Suprapubic skin (tissue), 4 donors: ENCODE measurements around the gene SPRING1. TPM values are rescaled to one million over a fixed set of nuclear protein-coding genes. Genes with fewer than 3 reads are reported as not detected.

Experiments
- DNase-seq, 2 donors: peaks; one replicate each; pipeline ENCODE4 v3.0.0-alpha.2; 2019; ENCODE audit warnings: low spot score in 2 of 2
- H3K27ac ChIP-seq: fragments of 200-600 bp; sonication (generic); one replicate; pipeline ENCODE4 v1.5.1; 2019
- H3K27me3 ChIP-seq: fragments of 200-600 bp; sonication (generic); one replicate; pipeline ENCODE4 v1.5.1; 2019
- H3K36me3 ChIP-seq: fragments of 200-600 bp; sonication (generic); one replicate; pipeline ENCODE4 v1.5.1; 2019
- H3K4me1 ChIP-seq: fragments of 200-600 bp; sonication (generic); one replicate; pipeline ENCODE4 v1.5.1; 2019
- H3K4me3 ChIP-seq: fragments of 200-600 bp; sonication (generic); one replicate; pipeline ENCODE4 v1.5.1; 2019; ENCODE audit warnings: mild to moderate bottlenecking
- H3K9me3 ChIP-seq: fragments of 200-600 bp; sonication (generic); one replicate; pipeline ENCODE4 v1.5.1; 2019
- EP300 ChIP-seq: sonication (generic); formaldehyde crosslinking; IDR thresholded peaks from one replicate; pipeline ENCODE4 v1.6.1; 2017; ENCODE audit warnings: antibody characterized with exemption
- POLR2A ChIP-seq, 2 donors: fragments of 450-650 bp; IDR thresholded peaks; one replicate each; pipeline ENCODE4 v1.6.1; 2017; ENCODE audit warnings: antibody characterized with exemption in 2 of 2, mild to moderate bottlenecking in 2 of 2, moderate library complexity in 2 of 2
- POLR2AphosphoS5 ChIP-seq, 3 donors: sonication (generic); formaldehyde crosslinking; IDR thresholded peaks; one replicate each; pipeline ENCODE4 v1.6.1; 2017; ENCODE audit warnings: antibody characterized with exemption in 3 of 3
- WGBS: methylation state at CpG from one replicate; pipeline ENCODE4 v1.1.5; 2018; 5-methylcytosine and 5-hydroxymethylcytosine counted together
- total RNA-seq, 4 donors: library from RNA; depleted of rRNA; stranded (reverse); fragments of >200 nt; gene quantifications; one replicate each; pipeline ENCODE4 v1.1.0, GENCODE V29; 2016
- TF ChIP-seq, protein P1 (sequence below), 2 donors: fragments of 200-600 bp in 1 of 2; fragments of 450-650 bp in 1 of 2; sonication (generic) in 1 of 2; IDR thresholded peaks; one replicate each; pipeline ENCODE4 v1.5.1; 2016 to 2019; ENCODE audit warnings: antibody characterized with exemption in 2 of 2, mild to moderate bottlenecking in 1 of 2, moderate library complexity in 1 of 2

SPRING1 gene
- total RNA-seq, 4 donors from 2014 or later = 19.9 to 31.4 (median 27.5) TPM

DNA sequence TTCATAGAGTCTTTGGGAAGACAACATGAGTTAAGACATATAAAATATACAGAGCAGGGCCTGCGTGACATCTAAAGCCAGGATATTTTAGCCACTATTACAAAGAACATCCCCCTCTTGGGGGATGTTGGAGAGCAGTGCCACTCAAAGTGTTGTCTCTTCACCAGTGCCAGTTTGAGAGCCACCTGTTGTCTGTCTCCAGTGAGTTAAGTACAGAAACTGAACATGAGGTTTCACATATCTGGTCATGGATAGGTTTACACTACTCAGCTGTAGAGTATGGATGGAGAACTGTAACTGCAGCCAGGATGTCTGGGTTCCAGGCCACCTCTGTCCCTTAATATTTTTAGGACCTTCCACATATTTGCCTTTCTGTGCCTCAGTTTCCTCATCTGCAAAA is 39.4 kb upstream of the SPRING1 start:
- H3K27me3 ChIP-seq = no peaks in the 10 kb centered on the region
- no peak overlapping the region for H3K4me3 ChIP-seq
- WGBS = 78% methylated on average over 1 of the region's 1 CpG
- no peak overlapping the region for H3K27ac ChIP-seq
- H3K9me3 ChIP-seq = no peaks in the 10 kb centered on the region
- no peaks in the 10 kb centered on the region for H3K4me1 ChIP-seq
- TF ChIP-seq, protein P1, sequence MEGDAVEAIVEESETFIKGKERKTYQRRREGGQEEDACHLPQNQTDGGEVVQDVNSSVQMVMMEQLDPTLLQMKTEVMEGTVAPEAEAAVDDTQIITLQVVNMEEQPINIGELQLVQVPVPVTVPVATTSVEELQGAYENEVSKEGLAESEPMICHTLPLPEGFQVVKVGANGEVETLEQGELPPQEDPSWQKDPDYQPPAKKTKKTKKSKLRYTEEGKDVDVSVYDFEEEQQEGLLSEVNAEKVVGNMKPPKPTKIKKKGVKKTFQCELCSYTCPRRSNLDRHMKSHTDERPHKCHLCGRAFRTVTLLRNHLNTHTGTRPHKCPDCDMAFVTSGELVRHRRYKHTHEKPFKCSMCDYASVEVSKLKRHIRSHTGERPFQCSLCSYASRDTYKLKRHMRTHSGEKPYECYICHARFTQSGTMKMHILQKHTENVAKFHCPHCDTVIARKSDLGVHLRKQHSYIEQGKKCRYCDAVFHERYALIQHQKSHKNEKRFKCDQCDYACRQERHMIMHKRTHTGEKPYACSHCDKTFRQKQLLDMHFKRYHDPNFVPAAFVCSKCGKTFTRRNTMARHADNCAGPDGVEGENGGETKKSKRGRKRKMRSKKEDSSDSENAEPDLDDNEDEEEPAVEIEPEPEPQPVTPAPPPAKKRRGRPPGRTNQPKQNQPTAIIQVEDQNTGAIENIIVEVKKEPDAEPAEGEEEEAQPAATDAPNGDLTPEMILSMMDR (IDR thresholded peaks at IDR 0.05) = no peak
- TF ChIP-seq POLR2AphosphoS5 (IDR thresholded peaks at IDR 0.05) (no peak), POLR2A (IDR thresholded peaks at IDR 0.05) (no peak), EP300 (no peak)
- no peaks in the 10 kb centered on the region for H3K36me3 ChIP-seq
- no peak for DNase-seq

DNA sequence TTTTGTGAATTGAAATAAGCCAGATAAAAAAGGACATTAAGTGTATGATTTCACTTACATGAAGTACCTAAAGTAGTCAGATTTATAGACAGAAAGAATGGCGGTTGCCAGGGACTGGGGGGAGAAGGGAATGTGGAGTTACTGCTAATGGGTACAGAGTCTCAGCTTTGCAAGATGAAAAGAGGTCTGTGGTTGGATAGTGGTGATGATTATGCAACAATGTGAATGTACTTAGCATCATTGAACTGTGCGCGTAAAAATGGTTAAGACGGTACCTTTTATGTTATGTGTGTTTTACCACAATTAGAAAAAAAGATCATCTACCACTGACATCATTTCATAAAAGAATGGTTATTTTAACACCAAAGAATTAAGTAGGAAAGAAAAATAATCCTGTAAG is 36.2 kb upstream of the SPRING1 start:
- Histone ChIP-seq H3K27ac (no peak overlapping the region), H3K36me3 (no peaks in the 10 kb centered on the region)

DNA sequence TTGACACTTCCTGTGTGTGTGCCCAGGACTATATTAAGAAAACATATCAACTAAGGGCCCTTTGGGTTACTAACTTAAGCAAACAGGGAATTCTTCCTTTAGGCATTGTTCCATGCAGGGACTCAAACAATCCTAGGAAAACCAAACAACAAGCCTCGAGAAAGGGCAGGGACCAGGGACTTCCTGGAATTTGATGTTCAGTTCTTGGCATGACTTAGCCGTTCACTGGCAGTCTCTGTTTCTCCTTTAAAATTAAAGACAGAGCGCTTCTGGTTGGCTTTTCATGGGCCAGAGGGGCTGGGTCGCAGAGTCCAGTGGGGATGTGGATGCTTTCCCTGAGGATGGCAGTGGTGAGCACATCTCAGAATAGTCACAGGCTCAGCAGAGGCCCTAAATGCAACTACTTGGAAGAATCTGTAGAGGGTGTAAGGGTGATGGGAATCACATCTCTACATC is 35.4 kb upstream of the SPRING1 start:
- Histone ChIP-seq H3K9me3 (no peaks in the 10 kb centered on the region), H3K4me1 (no peaks in the 10 kb centered on the region), H3K27me3 (no peaks in the 10 kb centered on the region), H3K4me3 (no peak overlapping the region), H3K27ac (no peak overlapping the region), H3K36me3 (no peaks in the 10 kb centered on the region)
- WGBS = 49% methylated on average over 4 of the region's 4 CpGs
- DNase-seq = no peak
- TF ChIP-seq EP300 (no peak), POLR2A (IDR thresholded peaks at IDR 0.05) (no peak), POLR2AphosphoS5 (IDR thresholded peaks at IDR 0.05) (no peak)
- TF ChIP-seq, protein P1 (IDR thresholded peaks at IDR 0.05) = no peak

More for the DNA sequence above, 36.2 kb upstream of the SPRING1 start:
- H3K27me3 ChIP-seq = no peaks in the 10 kb centered on the region
- no peaks in the 10 kb centered on the region for H3K4me1 ChIP-seq
- H3K9me3 ChIP-seq = no peaks in the 10 kb centered on the region
- DNase-seq = no peak
- 78% methylated on average over 4 of the region's 4 CpGs for whole genome bisulfite sequencing
- TF ChIP-seq, protein P1 (IDR thresholded peaks at IDR 0.05) = no peak
- no peak for TF ChIP-seq POLR2AphosphoS5 (IDR thresholded peaks at IDR 0.05)
- TF ChIP-seq POLR2A (IDR thresholded peaks at IDR 0.05) = no peak
- H3K4me3 ChIP-seq = no peak overlapping the region

DNA sequence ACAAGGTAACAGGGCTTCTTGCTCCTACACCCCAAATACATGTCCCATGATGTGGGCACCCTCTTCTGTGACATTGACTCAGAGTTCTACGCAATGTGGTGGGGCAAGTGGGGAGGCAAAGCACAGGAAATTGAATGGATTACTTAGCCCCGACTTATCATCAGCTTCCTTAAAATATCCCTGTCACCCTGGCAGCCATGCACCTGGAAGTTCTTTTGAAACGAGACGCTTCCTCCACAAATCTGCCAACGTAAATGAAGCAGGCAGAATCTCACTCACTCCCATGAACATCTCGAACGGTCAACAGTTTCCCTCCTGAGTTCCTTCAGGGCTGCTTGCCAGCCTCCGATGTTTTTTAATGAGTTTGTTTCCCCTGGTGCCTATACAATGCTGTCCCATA is 33.8 kb upstream of the SPRING1 start:
- no peak for DNase-seq
- TF ChIP-seq, protein P1 (IDR thresholded peaks at IDR 0.05) = no peak
- no peak for TF ChIP-seq POLR2A (IDR thresholded peaks at IDR 0.05)
- no peak for TF ChIP-seq EP300
- TF ChIP-seq POLR2AphosphoS5 (IDR thresholded peaks at IDR 0.05) = no peak
- no peaks in the 10 kb centered on the region for H3K36me3 ChIP-seq
- H3K27me3 ChIP-seq = no peaks in the 10 kb centered on the region
- no peak overlapping the region for H3K4me3 ChIP-seq
- WGBS = 57% methylated on average over 8 of the region's 8 CpGs
- H3K27ac ChIP-seq = no peak overlapping the region
- no peaks in the 10 kb centered on the region for H3K9me3 ChIP-seq
- no peaks in the 10 kb centered on the region for H3K4me1 ChIP-seq

DNA sequence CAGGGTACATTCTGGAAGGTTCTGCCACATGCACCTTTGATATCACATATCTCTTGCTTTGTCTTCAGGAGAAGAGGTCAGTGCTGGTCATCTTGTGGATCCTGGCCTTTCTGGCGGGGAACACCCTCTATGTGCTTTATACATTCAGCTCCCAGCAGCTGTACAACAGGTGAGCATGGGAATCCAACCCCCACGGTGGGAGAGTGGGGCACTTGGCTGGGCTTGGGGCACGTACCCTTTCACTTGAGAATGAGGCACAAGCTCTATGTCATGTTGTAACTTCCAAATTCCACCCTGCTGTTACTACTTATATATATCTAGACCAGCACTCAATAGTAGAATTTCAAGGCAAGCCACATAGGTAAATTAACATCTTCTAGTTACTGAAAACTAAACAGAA is 28.9 kb upstream of the SPRING1 start:
- H3K27me3 ChIP-seq = no peaks in the 10 kb centered on the region
- 97% methylated on average over 3 of the region's 3 CpGs for WGBS
- TF ChIP-seq EP300 (no peak), POLR2A (IDR thresholded peaks at IDR 0.05) (no peak), POLR2AphosphoS5 (IDR thresholded peaks at IDR 0.05) (no peak)
- TF ChIP-seq, protein P1 (IDR thresholded peaks at IDR 0.05) = no peak
- H3K36me3 ChIP-seq = no peaks in the 10 kb centered on the region
- no peak overlapping the region for H3K4me3 ChIP-seq
- no peak for DNase-seq
- no peaks in the 10 kb centered on the region for H3K4me1 ChIP-seq
- no peaks in the 10 kb centered on the region for H3K9me3 ChIP-seq
- H3K27ac ChIP-seq = no peak overlapping the region
